H9 (cell line): ENCODE results near the gene CHID1. TPM values are rescaled to one million over a fixed set of nuclear protein-coding genes. Genes with fewer than 3 reads are reported as not detected.

Source experiments
- DNase-seq: peaks from one replicate; pipeline ENCODE4 v3.0.0-alpha.2; 2017
- H2AFZ ChIP-seq: one replicate; pipeline ENCODE4 v1.6.1; 2013; ENCODE audit warnings: mild to moderate bottlenecking, low read length, control low read depth, moderate library complexity
- H2AK5ac ChIP-seq: 2 replicates; pipeline ENCODE4 v1.6.1; 2013; ENCODE audit warnings: low read length, control low read depth, mixed read lengths; ENCODE audit not compliant: insufficient read length
- H2BK120ac ChIP-seq: one replicate; pipeline ENCODE4 v1.6.1; 2013; ENCODE audit warnings: low read depth, mild to moderate bottlenecking, low read length, control low read depth, inconsistent platforms; ENCODE audit not compliant: poor library complexity, severe bottlenecking
- H2BK12ac ChIP-seq: 2 replicates; pipeline ENCODE4 v1.6.1; 2013; ENCODE audit warnings: low read length, control low read depth, mixed read lengths, low read depth; ENCODE audit not compliant: insufficient read length
- H2BK15ac ChIP-seq: 2 replicates; pipeline ENCODE4 v1.6.1; 2013; ENCODE audit warnings: low read depth, low read length, control low read depth
- H2BK20ac ChIP-seq: one replicate; pipeline ENCODE4 v1.6.1; 2013; ENCODE audit warnings: low read depth, mild to moderate bottlenecking, low read length, control low read depth, inconsistent platforms; ENCODE audit not compliant: poor library complexity, severe bottlenecking
- H2BK5ac ChIP-seq: 2 replicates; pipeline ENCODE4 v1.6.1; 2013; ENCODE audit warnings: low read length, control low read depth, mixed read lengths; ENCODE audit not compliant: insufficient read length
- H3K14ac ChIP-seq: 2 replicates; pipeline ENCODE4 v1.6.1; 2013; ENCODE audit warnings: low read length, control low read depth; ENCODE audit not compliant: insufficient read depth
- H3K18ac ChIP-seq: 2 replicates; pipeline ENCODE4 v1.6.1; 2013; ENCODE audit warnings: low read depth, mild to moderate bottlenecking, mixed read lengths, low read length, control low read depth; ENCODE audit not compliant: insufficient read length
- H3K23ac ChIP-seq: 2 replicates; pipeline ENCODE4 v1.6.1; 2013; ENCODE audit warnings: low read length, control low read depth, mixed read lengths, low read depth; ENCODE audit not compliant: insufficient read length
- H3K23me2 ChIP-seq: 2 replicates; pipeline ENCODE4 v1.6.1; 2013; ENCODE audit warnings: low read depth, mild to moderate bottlenecking, mixed read lengths, low read length, control low read depth; ENCODE audit not compliant: insufficient read length, poor library complexity, severe bottlenecking
- H3K27ac ChIP-seq: 2 replicates; pipeline ENCODE4 v1.5.1; 2013; ENCODE audit warnings: low read length, control low read depth, mixed read lengths, low read depth; ENCODE audit not compliant: insufficient read length
- H3K27me3 ChIP-seq: 2 replicates; pipeline ENCODE4 v1.6.1; 2013; ENCODE audit warnings: low read length, control low read depth, inconsistent platforms; ENCODE audit not compliant: insufficient read depth
- H3K4ac ChIP-seq: 2 replicates; pipeline ENCODE4 v1.6.1; 2013; ENCODE audit warnings: low read depth, mild to moderate bottlenecking, control low read depth, inconsistent platforms, low read length, moderate library complexity
- H3K4me1 ChIP-seq: 2 replicates; pipeline ENCODE4 v1.6.1; 2013; ENCODE audit warnings: low read length, control low read depth, inconsistent platforms; ENCODE audit not compliant: insufficient read depth
- H3K4me2 ChIP-seq: 2 replicates; pipeline ENCODE4 v1.6.1; 2013; ENCODE audit warnings: low read length, control low read depth, mixed read lengths; ENCODE audit not compliant: insufficient read length, insufficient read depth
- H3K56ac ChIP-seq: 2 replicates; pipeline ENCODE4 v1.6.1; 2013; ENCODE audit warnings: low read depth, mild to moderate bottlenecking, mixed read lengths, low read length, control low read depth; ENCODE audit not compliant: insufficient read length
- H3K79me1 ChIP-seq: 2 replicates; pipeline ENCODE4 v1.6.1; 2013; ENCODE audit warnings: low read depth, mild to moderate bottlenecking, moderate library complexity, low read length, control low read depth, inconsistent platforms; ENCODE audit not compliant: insufficient read depth, poor library complexity, severe bottlenecking
- H3K79me2 ChIP-seq: 2 replicates; pipeline ENCODE4 v1.6.1; 2013; ENCODE audit warnings: low read length, control low read depth, inconsistent platforms; ENCODE audit not compliant: insufficient read depth
- H3K9ac ChIP-seq: 2 replicates; pipeline ENCODE4 v1.6.1; 2013; ENCODE audit warnings: low read length, control low read depth, mixed read lengths; ENCODE audit not compliant: insufficient read length; ENCODE audit errors: extremely low read depth
- H3K9me3 ChIP-seq: one replicate; pipeline ENCODE4 v1.6.1; 2013; ENCODE audit warnings: low read depth, low read length, inconsistent platforms; ENCODE audit not compliant: control insufficient read depth
- H3T11ph ChIP-seq: one replicate; pipeline ENCODE4 v1.6.1; 2013; ENCODE audit warnings: mild to moderate bottlenecking, low read length, control low read depth, inconsistent platforms
- H4K20me1 ChIP-seq: one replicate; pipeline ENCODE4 v1.6.1; 2013; ENCODE audit not compliant: control insufficient read depth, insufficient read length, insufficient read depth
- H4K5ac ChIP-seq: 2 replicates; pipeline ENCODE4 v1.6.1; 2013; ENCODE audit warnings: low read depth, mild to moderate bottlenecking, mixed read lengths, low read length, control low read depth; ENCODE audit not compliant: insufficient read length
- H4K8ac ChIP-seq: replicated peaks from 2 replicates; pipeline ENCODE4 v1.6.1; 2013; ENCODE audit warnings: low read length, control low read depth, mixed read lengths, low read depth; ENCODE audit not compliant: insufficient read length
- H4K91ac ChIP-seq: 2 replicates; pipeline ENCODE4 v1.6.1; 2013; ENCODE audit warnings: low read depth, mild to moderate bottlenecking, moderate library complexity, mixed read lengths, low read length, control low read depth; ENCODE audit not compliant: insufficient read length
- H3K27ac Mint-ChIP-seq, 3 experiments: 2 replicates in 2 of 3; 3 replicates in 1 of 3; pipeline ENCODE4 v1.8.0; 2020 to 2021; ENCODE audit warnings: mixed read lengths in 3 of 3, mild to moderate bottlenecking in 1 of 3, moderate library complexity in 1 of 3
- H3K27me3 Mint-ChIP-seq: 2 replicates; pipeline ENCODE4 v1.8.0; 2021; ENCODE audit warnings: low read depth, mild to moderate bottlenecking, moderate library complexity, mixed read lengths
- H3K36me3 Mint-ChIP-seq, 3 experiments: 2 replicates in 2 of 3; 3 replicates in 1 of 3; pipeline ENCODE4 v1.8.0; 2020 to 2021; ENCODE audit warnings: low read depth in 3 of 3, mixed read lengths in 3 of 3; ENCODE audit not compliant: insufficient read depth in 1 of 3
- H3K4me1 Mint-ChIP-seq, 2 experiments: 2 replicates each; pipeline ENCODE4 v1.8.0; 2020; ENCODE audit warnings: mixed read lengths in 2 of 2
- H3K4me3 Mint-ChIP-seq, 2 experiments: 2 replicates in 1 of 2; 3 replicates in 1 of 2; pipeline ENCODE4 v1.8.0; 2020 to 2021; ENCODE audit warnings: mild to moderate bottlenecking in 2 of 2, mixed read lengths in 2 of 2, moderate library complexity in 1 of 2
- H3K9me3 Mint-ChIP-seq, 2 experiments: 2 replicates in 1 of 2; 3 replicates in 1 of 2; pipeline ENCODE4 v1.8.0; 2020; ENCODE audit warnings: mild to moderate bottlenecking in 2 of 2, mixed read lengths in 2 of 2, moderate library complexity in 1 of 2
- CTCF ChIP-seq: fragments of 200-600 bp; sonication (generic); conservative IDR thresholded peaks from 3 replicates; pipeline ENCODE4 v1.8.0; 2021; ENCODE audit warnings: antibody characterized with exemption, mild to moderate bottlenecking
- WGBS: extraction: QIAGEN DNeasy Blood & Tissue Kit; methylation state at CpG from one replicate; pipeline ENCODE4 v1.1.7; 2013; ENCODE audit warnings: missing lambda C conversion rate, low lambda C conversion rate, mixed read lengths; ENCODE audit not compliant: insufficient read length; ENCODE audit errors: extremely low coverage; 5-methylcytosine and 5-hydroxymethylcytosine counted together
- total RNA-seq: library from RNA; stranded (reverse); gene quantifications from 2 replicates; pipeline ENCODE4 v1.2.1, GENCODE V29; 2021

The CHID1 gene
- total RNA-seq, 1 experiment from 2014 or later, result 89.4 TPM

DNA sequence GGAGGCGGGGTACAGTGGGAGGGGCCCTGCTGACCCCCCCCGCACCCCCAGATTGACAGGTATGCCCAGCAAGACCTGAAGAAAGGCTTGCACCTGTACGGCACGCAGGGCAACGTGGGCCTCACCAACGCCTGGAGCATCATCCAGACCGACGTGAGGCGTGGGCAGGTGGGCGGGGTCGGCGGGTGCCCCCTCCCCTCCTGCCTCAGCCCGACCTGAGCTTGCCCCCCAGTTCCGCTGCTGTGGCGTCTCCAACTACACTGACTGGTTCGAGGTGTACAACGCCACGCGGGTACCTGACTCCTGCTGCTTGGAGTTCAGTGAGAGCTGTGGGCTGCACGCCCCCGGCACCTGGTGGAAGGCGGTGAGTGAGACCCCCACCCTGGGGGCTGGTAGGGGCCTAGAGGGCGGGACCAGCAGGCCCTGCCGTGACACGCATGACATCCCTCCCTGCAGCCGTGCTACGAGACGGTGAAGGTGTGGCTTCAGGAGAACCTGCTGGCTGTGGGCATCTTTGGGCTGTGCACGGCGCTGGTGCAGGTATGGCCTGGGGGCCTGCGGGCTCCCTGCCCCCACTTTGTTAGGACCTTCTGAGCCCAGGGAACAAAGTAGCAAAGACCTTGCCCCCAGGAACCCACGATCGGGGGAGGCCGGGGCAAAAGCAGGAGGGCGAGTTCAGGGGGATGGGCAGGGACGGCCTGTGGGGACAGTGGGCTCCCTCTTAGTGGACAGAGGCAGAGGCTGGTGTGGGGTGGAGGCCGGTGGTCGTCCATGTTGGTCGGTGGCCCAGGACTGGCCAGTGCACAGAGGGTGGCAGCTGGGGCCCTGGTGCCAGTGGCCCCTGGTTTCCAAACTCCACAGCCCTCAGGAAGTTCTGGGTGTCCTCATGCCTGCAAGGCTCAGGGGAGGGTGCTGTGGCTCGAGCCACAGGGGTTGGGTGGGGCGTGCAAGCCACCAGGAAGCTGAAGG lies 44.9 kb downstream of the CHID1 start:
- Histone ChIP-seq H3K18ac (no peak overlapping the region), H3K27ac (no peak overlapping the region), H4K20me1 (no peaks in the 10 kb centered on the region), H3K56ac (no peak overlapping the region), H2BK15ac (no peak overlapping the region), H2BK5ac (no peak overlapping the region), H4K8ac (no peak overlapping the region), H2BK120ac (no peak overlapping the region), H3K79me2 (no peaks in the 10 kb centered on the region), H3K27me3 (no peaks in the 10 kb centered on the region), H3T11ph (no peak overlapping the region), H4K91ac (no peak overlapping the region), H3K23me2 (no peaks in the 10 kb centered on the region), H3K14ac (no peak overlapping the region), H2BK12ac (no peak overlapping the region), H2AK5ac (no peak overlapping the region), H3K4me2 (no peak overlapping the region), H2BK20ac (no peak overlapping the region), H3K4ac (no peak overlapping the region), H4K5ac (no peak overlapping the region), H3K9me3 (no peaks in the 10 kb centered on the region), H3K23ac (no peak overlapping the region), H3K9ac (no peak overlapping the region), H2AFZ (no peak overlapping the region), H3K79me1 (no peaks in the 10 kb centered on the region), H3K4me1 (no peaks in the 10 kb centered on the region; the same call in 1 of the 2 replicates)
- Mint-ChIP-seq H3K27ac (peak overlapping the region in 1 of 3 experiments; percentile 32; a peak in 1 of 7 replicates), H3K4me3 (no peak overlapping the region), H3K27me3 (peaks cover 9% of the 10 kb centered on the region), H3K36me3 (peaks cover 3 to 17% (median 15%) of the 10 kb centered on the region in 3 experiments; a peak in 5 of 7 replicates), H3K4me1 (peaks cover 22 to 37% of the 10 kb centered on the region in 2 experiments), H3K9me3 (no peaks in the 10 kb centered on the region)
- no CpG with 5 or more reads among the region's 41 CpGs for WGBS
- no peak for DNase-seq
- no peak for TF ChIP-seq CTCF
